Cardiac ventricle fibroblast (primary cell): ENCODE data around the gene ALKBH7. TPM values are rescaled to one million over a fixed set of nuclear protein-coding genes. Genes with fewer than 3 reads are reported as not detected.

Source experiments
- total RNA-seq: library from RNA; depleted of rRNA; stranded (reverse); fragments of >200 nt; gene quantifications from 2 replicates; pipeline ENCODE4 v1.2.3, GENCODE V29; 2015

Gene ALKBH7, protein sequence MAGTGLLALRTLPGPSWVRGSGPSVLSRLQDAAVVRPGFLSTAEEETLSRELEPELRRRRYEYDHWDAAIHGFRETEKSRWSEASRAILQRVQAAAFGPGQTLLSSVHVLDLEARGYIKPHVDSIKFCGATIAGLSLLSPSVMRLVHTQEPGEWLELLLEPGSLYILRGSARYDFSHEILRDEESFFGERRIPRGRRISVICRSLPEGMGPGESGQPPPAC
- 54.0 and 61.2 TPM in 2 replicates for total RNA-seq

GRCh38 chr19:6372594-6373095, at the start of gene ALKBH7:
ALKBH7 (plus strand) TSS chr19:6372794; CDS start chr19:6372821, 27 bp downstream.

GRCh38 chr19:6333439-6333838, 39.2 kb upstream of the ALKBH7 start, which contains the start of gene ACER1:
ACER1 (minus strand) TSS chr19:6333612; CDS start chr19:6333551, 61 bp downstream.

GRCh38 chr19:6375411-6376010, 2.9 kb downstream of the ALKBH7 start, which contains the start of gene PSPN:
PSPN (minus strand) TSS chr19:6375933; CDS start chr19:6375849, 84 bp downstream.

DNA sequence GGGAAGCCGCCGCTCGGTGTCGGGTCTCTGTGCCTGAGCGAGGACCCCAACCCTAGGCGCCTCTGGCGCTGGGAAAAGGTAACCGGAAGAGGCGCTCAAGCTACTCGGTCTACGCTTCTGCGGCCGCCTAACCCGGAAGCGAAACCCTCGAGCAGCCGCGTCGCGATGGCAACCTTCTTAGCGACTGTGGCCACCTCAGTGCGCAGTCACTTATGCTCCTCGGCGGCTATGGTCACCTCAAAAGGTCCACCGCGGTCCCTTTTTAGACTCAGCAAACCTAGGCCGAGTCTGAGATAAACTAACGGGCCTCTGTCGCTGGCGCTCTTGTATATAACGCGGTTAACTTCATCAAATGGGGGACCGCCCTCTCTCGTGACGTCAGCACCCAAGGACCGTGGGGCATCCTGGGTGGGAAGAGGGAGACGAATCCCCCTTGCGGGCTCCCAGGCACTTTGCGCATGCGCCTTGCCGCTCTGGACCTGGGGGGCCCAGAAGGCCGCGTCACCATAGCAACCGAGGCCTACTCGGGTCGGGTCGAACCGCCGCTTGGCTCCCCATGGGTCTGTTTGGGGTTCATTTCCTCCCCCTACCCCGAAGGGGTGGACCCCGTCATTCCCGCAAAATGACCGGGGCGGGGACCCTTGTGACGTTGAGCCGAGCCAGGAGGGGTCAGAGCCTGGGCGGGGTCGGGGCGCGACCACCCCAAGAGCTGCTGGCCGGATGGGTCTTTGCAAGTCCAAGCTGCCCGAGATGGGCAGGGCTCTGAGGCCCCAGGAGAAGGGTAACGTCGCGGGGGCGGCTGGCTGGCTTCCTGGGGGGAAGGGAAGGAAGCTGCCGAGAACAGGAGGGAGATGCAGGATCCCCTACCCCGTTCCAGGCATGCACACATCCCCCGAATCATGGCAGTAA, 20.7 kb downstream of the ALKBH7 start, which contains the start of gene GTF2F1:
Gene GTF2F1 (minus strand): TSS at position 91 of the 909 bp plus-strand sequence. CDS start 169 bp downstream, outside the sequence.

DNA sequence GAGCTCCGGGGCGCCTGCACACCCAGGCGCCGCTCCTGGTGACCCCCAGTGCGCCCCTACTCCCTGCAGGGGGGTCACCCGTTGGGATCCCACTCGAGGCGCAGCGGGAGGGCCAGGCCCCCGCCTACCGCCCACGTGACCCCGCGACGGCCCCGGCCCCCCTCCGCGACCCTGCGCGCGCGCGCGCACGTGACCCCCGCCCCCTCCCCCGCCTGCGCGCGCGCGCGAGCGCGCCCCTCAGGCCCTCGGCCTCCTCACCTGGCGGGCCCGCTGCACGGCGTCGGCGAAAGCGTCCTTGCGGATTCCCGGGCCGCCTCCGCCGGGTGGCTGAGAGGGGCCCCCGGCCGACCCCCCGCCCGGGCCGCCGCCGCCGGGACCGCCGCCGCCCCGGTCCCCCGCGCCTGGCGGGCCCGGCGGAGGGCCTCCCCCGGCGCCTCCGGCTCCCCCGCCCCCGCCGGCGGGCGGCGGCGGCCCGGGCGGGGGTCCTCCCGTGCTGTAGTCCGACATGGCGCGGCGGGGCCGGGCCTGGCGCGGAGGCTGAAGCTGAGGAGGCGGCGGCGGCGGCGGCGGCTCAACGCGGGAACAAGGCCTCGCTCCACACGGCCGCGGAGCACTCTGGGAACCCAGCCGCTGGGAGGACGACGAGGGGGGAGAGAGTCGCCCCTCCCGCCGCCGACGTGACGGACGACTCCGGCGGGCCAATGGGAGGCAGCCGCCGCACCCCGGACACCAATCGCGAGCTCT, 51.8 kb downstream of the ALKBH7 start, which contains the start of gene KHSRP:
Gene KHSRP (minus strand): TSS at position 617 of the 744 bp plus-strand sequence. CDS start 110 bp downstream, at position 507.

Other genes starting within 250 kb of the ALKBH7 start
- not detected in 2 replicates for gene ACSBG2, start 237.1 kb upstream of the ALKBH7 start, total RNA-seq
- 26.5 and 26.7 TPM in 2 replicates for gene MLLT1, start 92.8 kb upstream of the ALKBH7 start, total RNA-seq
- not detected in 2 replicates for gene ACER1, start 39.2 kb upstream of the ALKBH7 start, total RNA-seq
- 60.2 and 69.9 TPM in 2 replicates for gene CLPP, start 11.3 kb upstream of the ALKBH7 start, total RNA-seq
- gene PSPN, start 3.1 kb downstream of the ALKBH7 start, total RNA-seq = 0.87 and 2.4 TPM in 2 replicates
- 50.8 and 57.8 TPM in 2 replicates for gene GTF2F1, start 20.4 kb downstream of the ALKBH7 start, total RNA-seq
- gene KHSRP, start 52.0 kb downstream of the ALKBH7 start, total RNA-seq = 149 and 168 TPM in 2 replicates
- not detected in 2 replicates for gene SLC25A41, start 61.0 kb downstream of the ALKBH7 start, total RNA-seq
- gene SLC25A23, start 87.0 kb downstream of the ALKBH7 start, total RNA-seq = 28.9 and 48.6 TPM in 2 replicates
- gene CRB3, start 91.5 kb downstream of the ALKBH7 start, total RNA-seq = not detected in 2 replicates
- not detected in 2 replicates for gene DENND1C, start 109.0 kb downstream of the ALKBH7 start, total RNA-seq
- gene TUBB4A, start 129.5 kb downstream of the ALKBH7 start, total RNA-seq = not detected in 2 replicates
- 0.20 and 1.1 TPM in 2 replicates for gene TNFSF9, start 158.2 kb downstream of the ALKBH7 start, total RNA-seq
- not detected in 2 replicates for gene CD70, start 218.4 kb downstream of the ALKBH7 start, total RNA-seq